ENCODE data around the gene EXOC6B. TPM values are rescaled to one million over a fixed set of nuclear protein-coding genes. Genes with fewer than 3 reads are reported as not detected.

Gene EXOC6B
- total RNA-seq, 4 donors from 2014 or later, result 54.0 to 121 (median 78.7) TPM

DNA sequence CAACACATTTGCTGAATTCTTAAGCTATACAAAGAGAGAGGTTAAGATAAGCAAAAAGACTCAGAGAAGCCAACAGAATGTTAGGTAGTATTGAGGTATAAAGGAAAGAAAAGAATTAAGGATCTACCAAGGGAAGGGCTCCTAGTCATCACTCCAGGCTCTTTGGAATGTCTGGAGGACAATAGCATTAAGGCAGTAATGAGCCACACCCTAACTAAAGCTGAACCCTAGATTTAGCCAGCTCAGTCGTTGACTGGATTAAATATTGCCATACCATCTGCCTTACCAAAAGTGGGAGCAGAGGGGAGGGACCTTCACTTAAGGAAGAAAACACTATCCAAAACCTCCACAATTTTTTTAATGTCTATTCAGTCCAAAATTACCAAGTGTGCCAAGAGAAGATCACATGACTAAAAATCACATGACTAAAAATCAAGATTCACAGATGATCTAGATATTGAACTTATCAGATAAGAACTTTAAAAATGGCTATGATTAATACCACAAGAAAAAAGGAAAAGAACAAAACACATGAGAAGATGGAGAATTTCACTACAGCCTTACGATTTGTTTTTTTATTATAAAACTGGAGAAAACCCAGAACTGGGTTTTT, 59.7 kb downstream of the EXOC6B start:
- no peak for DNase-seq (ENCODE audit: low spot score in 2 of 2)
- Histone ChIP-seq H3K27ac (no peak overlapping the region), H3K4me1 (peaks cover 1% of the 10 kb centered on the region), H3K36me3 (peaks cover 3% of the 10 kb centered on the region), H3K27me3 (no peaks in the 10 kb centered on the region), H3K9me3 (peaks cover 3% of the 10 kb centered on the region), H3K4me3 (no peak overlapping the region)
- WGBS, result 69% methylated on average over 2 of the region's 2 CpGs
- TF ChIP-seq POLR2A (IDR thresholded peaks at IDR 0.05) (no peak), POLR2AphosphoS5 (IDR thresholded peaks at IDR 0.05) (no peak), EP300 (IDR thresholded peaks at IDR 0.05) (no peak)
- TF ChIP-seq, protein P1, sequence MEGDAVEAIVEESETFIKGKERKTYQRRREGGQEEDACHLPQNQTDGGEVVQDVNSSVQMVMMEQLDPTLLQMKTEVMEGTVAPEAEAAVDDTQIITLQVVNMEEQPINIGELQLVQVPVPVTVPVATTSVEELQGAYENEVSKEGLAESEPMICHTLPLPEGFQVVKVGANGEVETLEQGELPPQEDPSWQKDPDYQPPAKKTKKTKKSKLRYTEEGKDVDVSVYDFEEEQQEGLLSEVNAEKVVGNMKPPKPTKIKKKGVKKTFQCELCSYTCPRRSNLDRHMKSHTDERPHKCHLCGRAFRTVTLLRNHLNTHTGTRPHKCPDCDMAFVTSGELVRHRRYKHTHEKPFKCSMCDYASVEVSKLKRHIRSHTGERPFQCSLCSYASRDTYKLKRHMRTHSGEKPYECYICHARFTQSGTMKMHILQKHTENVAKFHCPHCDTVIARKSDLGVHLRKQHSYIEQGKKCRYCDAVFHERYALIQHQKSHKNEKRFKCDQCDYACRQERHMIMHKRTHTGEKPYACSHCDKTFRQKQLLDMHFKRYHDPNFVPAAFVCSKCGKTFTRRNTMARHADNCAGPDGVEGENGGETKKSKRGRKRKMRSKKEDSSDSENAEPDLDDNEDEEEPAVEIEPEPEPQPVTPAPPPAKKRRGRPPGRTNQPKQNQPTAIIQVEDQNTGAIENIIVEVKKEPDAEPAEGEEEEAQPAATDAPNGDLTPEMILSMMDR (IDR thresholded peaks at IDR 0.05), result no peak

DNA sequence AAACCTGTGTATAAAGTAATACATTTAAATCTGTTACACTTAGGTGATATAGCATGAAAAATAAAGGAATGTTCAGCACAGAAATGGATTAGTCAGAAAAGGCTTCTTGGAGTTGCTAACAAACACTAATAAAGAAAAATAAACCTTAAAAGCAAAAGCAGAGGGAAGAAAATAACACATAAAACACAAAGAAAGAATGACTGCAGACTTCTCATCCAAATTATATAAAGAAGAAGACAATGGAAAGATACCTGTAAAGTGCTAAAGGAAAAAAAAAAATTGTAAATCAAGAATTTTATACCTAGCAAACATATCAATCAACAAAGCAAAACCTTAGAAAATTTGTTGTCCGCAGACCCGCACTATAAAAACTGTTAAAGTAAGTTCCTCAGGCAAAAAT, 63.6 kb downstream of the EXOC6B start:
- Histone ChIP-seq H3K4me3 (no peak overlapping the region), H3K27me3 (no peaks in the 10 kb centered on the region), H3K9me3 (peaks cover 3% of the 10 kb centered on the region), H3K4me1 (peaks cover 4% of the 10 kb centered on the region), H3K36me3 (peaks cover 7% of the 10 kb centered on the region), H3K27ac (no peak overlapping the region)
- 97% methylated on average over 2 of the region's 2 CpGs for WGBS
- TF ChIP-seq POLR2AphosphoS5 (IDR thresholded peaks at IDR 0.05) (no peak), POLR2A (IDR thresholded peaks at IDR 0.05) (no peak), EP300 (IDR thresholded peaks at IDR 0.05) (no peak)
- TF ChIP-seq, protein P1 (IDR thresholded peaks at IDR 0.05), result no peak
- DNase-seq (ENCODE audit: low spot score in 2 of 2), result no peak

DNA sequence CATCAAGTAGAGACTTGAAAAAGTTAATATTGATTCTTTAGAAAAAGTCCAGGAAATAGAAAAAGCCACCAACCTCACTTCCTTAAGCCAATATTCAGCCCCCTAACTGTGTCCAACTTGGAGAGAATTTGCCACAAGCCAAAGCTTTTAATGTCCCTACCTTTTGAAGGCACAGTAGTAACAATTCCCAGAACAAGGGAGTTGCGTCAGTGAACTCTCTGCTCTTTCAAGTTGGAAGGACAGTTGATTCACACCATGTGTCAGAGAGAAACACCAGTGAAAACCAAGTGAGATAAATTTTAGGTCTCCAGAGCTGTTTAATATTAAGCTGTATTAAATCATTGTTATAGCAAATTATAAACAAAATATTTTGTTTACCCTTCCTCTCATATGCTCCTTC, 66.1 kb downstream of the EXOC6B start:
- Histone ChIP-seq H3K4me3 (no peak overlapping the region), H3K27me3 (no peaks in the 10 kb centered on the region), H3K9me3 (peaks cover 3% of the 10 kb centered on the region), H3K36me3 (peaks cover 7% of the 10 kb centered on the region), H3K27ac (no peak overlapping the region), H3K4me1 (peaks cover 14% of the 10 kb centered on the region)
- WGBS, result 75% methylated on average over 1 of the region's 1 CpG
- no peak for TF ChIP-seq POLR2AphosphoS5 (IDR thresholded peaks at IDR 0.05)
- TF ChIP-seq, protein P1 (IDR thresholded peaks at IDR 0.05), result no peak
- TF ChIP-seq EP300 (IDR thresholded peaks at IDR 0.05), result no peak
- TF ChIP-seq POLR2A (IDR thresholded peaks at IDR 0.05), result no peak
- no peak for DNase-seq (ENCODE audit: low spot score in 2 of 2)

DNA sequence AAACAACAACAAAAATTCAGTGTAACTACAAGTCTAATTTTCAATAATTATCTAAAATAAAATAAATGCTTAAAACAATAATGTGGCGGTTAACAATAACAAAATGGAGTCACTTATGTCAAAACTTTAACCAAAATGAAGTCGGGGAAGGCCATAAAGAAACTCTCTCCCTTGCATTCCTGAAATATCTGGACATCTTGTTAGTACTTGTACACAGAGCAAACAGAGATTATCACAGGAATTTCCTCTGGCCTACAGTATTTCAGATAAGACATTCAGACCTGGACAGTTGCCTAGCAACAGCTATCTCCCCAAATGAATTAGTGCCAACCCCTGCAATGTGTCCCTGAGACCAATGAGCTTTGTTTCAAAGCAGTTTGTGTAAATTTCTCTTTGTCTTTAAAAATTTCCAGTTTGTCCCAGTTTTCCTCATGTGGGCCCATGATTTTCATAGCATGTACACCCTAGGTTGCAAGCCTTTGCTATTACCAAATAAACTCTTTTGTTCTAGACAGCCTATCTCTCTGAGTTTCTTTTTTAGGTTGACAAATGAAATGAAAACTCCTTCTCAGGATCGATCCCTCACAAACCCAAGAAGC, 68.6 kb downstream of the EXOC6B start:
- Histone ChIP-seq H3K4me3 (no peak overlapping the region), H3K36me3 (peaks cover 7% of the 10 kb centered on the region), H3K4me1 (peaks cover 14% of the 10 kb centered on the region), H3K27me3 (no peaks in the 10 kb centered on the region), H3K27ac (no peak overlapping the region), H3K9me3 (peaks cover 3% of the 10 kb centered on the region)
- TF ChIP-seq POLR2AphosphoS5 (IDR thresholded peaks at IDR 0.05), result no peak
- TF ChIP-seq, protein P1 (IDR thresholded peaks at IDR 0.05), result no peak
- no peak for TF ChIP-seq EP300 (IDR thresholded peaks at IDR 0.05)
- TF ChIP-seq POLR2A (IDR thresholded peaks at IDR 0.05), result no peak
- WGBS, result 81% methylated on average over 3 of the region's 3 CpGs
- no peak for DNase-seq (ENCODE audit: low spot score in 2 of 2)

GRCh38 chr2:72755647-72756423, 70.0 kb downstream of the EXOC6B start:
- WGBS, result 54% methylated on average over 4 of the region's 4 CpGs
- Histone ChIP-seq H3K4me1 (peaks cover 14% of the 10 kb centered on the region), H3K27ac (no peak overlapping the region), H3K9me3 (no peaks in the 10 kb centered on the region), H3K36me3 (peaks cover 2% of the 10 kb centered on the region), H3K27me3 (no peaks in the 10 kb centered on the region), H3K4me3 (no peak overlapping the region)
- no peak for DNase-seq (ENCODE audit: low spot score in 2 of 2)
- TF ChIP-seq, protein P1 (IDR thresholded peaks at IDR 0.05), result no peak
- no peak for TF ChIP-seq POLR2AphosphoS5 (IDR thresholded peaks at IDR 0.05)
- TF ChIP-seq EP300 (IDR thresholded peaks at IDR 0.05), result no peak
- TF ChIP-seq POLR2A (IDR thresholded peaks at IDR 0.05), result no peak

Measured in suprapubic skin (tissue), 4 donors.